ENCODE results near the gene DTX1. TPM values are rescaled to one million over a fixed set of nuclear protein-coding genes. Genes with fewer than 3 reads are reported as not detected.

DTX1 gene
- total RNA-seq, 4 donors from 2014 or later, result 2.4 to 8.6 (median 3.1) TPM

DNA sequence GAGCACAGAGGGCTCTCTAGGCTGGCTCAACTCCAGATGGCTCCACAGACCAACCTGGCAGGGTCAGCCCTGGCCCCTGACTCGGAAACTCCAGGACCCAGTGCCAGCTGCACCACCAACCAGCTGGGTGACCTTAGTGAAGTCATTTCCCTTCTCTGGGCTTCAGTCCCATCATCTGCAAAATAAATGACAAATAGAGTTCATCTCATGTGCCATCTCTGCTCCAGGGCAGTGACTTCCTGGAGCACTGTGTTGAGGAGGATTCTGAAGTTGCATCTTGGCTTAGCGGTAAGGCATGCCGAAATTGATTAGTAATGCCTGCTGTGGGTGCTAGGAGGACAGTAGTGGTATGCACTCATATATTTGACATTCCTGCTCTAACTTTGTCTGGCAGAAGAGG is 31.5 kb downstream of the DTX1 start:
- no peaks in the 10 kb centered on the region for H3K36me3 ChIP-seq
- no peaks in the 10 kb centered on the region for H3K4me1 ChIP-seq
- no peaks in the 10 kb centered on the region for H3K27me3 ChIP-seq
- no peaks in the 10 kb centered on the region for H3K9me3 ChIP-seq
- no peak overlapping the region for H3K27ac ChIP-seq
- TF ChIP-seq POLR2A (IDR thresholded peaks at IDR 0.05), result no peak
- TF ChIP-seq, protein P1, sequence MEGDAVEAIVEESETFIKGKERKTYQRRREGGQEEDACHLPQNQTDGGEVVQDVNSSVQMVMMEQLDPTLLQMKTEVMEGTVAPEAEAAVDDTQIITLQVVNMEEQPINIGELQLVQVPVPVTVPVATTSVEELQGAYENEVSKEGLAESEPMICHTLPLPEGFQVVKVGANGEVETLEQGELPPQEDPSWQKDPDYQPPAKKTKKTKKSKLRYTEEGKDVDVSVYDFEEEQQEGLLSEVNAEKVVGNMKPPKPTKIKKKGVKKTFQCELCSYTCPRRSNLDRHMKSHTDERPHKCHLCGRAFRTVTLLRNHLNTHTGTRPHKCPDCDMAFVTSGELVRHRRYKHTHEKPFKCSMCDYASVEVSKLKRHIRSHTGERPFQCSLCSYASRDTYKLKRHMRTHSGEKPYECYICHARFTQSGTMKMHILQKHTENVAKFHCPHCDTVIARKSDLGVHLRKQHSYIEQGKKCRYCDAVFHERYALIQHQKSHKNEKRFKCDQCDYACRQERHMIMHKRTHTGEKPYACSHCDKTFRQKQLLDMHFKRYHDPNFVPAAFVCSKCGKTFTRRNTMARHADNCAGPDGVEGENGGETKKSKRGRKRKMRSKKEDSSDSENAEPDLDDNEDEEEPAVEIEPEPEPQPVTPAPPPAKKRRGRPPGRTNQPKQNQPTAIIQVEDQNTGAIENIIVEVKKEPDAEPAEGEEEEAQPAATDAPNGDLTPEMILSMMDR (IDR thresholded peaks at IDR 0.05), result no peak
- no peak for DNase-seq
- H3K4me3 ChIP-seq, result no peak overlapping the region
- intact Hi-C loops (cut with DNase I; ENCODE audit: low total_unique reads), result no loop called here

DNA sequence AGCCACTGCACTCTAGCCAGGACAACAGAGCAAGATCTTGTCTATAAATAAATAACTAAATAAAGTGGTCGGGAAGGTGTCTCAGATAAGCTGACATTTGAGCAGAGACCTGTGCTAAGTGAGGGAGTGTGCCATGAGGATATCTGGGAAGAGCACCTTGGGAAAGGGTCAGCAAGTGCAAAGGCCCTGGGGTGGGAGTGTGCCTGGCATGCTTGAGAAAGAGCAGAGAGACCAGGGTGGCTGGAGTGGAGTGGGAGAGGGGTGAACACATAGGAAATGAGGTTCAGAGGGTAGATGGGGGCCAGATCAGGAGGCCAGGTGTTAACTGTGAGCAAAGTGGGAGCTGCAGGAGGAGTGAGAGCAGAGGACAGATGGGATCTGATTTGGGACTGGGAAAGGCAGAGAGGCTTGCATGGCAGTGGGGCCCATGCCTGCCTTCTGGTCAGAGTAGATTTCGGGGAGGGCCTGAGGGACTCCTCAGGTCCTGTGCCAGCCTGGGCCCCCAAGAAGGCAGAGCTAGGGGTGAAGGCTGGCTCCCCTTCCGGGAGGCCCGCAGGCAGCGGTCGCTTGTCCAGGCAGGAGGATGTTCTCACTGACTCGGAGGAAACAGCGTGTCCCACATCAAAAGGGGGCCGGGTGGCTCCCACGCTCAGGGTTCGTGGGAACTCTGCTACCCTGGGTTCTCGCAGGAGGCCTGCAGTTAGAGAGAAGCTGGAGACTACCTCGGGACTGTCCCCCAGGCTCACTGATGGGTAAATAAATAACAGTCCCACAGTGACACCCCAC is 32.6 kb downstream of the DTX1 start:
- TF ChIP-seq, protein P1 (IDR thresholded peaks at IDR 0.05), result no peak
- TF ChIP-seq POLR2A (IDR thresholded peaks at IDR 0.05), result no peak
- no peak for DNase-seq
- H3K27ac ChIP-seq, result no peak overlapping the region
- H3K4me1 ChIP-seq, result no peaks in the 10 kb centered on the region
- no peaks in the 10 kb centered on the region for H3K27me3 ChIP-seq
- H3K36me3 ChIP-seq, result no peaks in the 10 kb centered on the region
- no peak overlapping the region for H3K4me3 ChIP-seq
- intact Hi-C loops (cut with DNase I; ENCODE audit: low total_unique reads), result no loop called here
- no peaks in the 10 kb centered on the region for H3K9me3 ChIP-seq

DNA sequence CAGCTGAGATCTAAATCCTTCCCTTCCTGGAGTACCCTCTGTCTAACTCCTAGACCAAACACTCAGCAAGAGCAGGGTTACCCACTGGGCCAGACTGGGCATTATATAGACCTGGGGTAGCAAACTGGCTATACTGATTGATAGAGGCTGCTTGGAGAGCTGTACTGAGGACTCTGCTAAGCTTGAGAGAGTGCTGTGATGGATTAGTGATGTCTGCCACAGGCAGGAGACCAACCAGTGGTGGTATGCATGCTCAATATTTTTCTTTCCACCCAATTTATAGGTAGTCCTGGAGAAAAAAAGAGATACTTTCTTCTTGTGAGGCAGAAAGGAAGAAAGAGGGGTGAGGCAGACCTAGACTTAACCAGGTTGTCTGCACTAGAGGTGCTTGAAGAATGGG is 33.3 kb downstream of the DTX1 start:
- H3K4me3 ChIP-seq, result no peak overlapping the region
- no peak overlapping the region for H3K27ac ChIP-seq
- H3K9me3 ChIP-seq, result no peaks in the 10 kb centered on the region
- H3K4me1 ChIP-seq, result no peaks in the 10 kb centered on the region
- DNase-seq, result no peak
- TF ChIP-seq, protein P1 (IDR thresholded peaks at IDR 0.05), result no peak
- TF ChIP-seq POLR2A (IDR thresholded peaks at IDR 0.05), result no peak
- no peaks in the 10 kb centered on the region for H3K36me3 ChIP-seq
- intact Hi-C loops (cut with DNase I; ENCODE audit: low total_unique reads), result no loop called here
- H3K27me3 ChIP-seq, result no peaks in the 10 kb centered on the region

DNA sequence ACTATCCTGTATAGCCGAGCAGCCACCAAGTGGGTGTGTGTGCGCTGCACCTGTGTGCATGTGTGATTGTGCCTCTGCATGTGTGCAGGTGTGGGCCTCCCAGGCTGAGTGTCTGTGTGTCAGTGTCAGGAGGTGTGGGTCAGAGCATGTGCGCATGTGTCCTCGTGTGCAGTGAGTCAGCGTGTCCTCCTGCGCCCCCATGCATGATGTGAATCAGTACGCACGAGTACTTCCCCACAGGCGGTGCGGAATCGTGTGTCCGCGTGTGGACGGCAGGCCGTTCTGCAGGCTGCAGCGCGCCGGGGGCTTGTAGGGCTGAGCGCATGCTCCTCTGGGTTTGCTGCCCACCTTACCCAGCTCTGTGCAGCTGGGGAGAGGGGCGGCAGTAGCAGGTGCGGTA is 34.2 kb downstream of the DTX1 start:
- Histone ChIP-seq H3K9me3 (no peaks in the 10 kb centered on the region), H3K4me1 (no peaks in the 10 kb centered on the region), H3K27me3 (no peaks in the 10 kb centered on the region), H3K4me3 (no peak overlapping the region), H3K36me3 (no peaks in the 10 kb centered on the region), H3K27ac (no peak overlapping the region)
- no peak for DNase-seq
- intact Hi-C loops (cut with DNase I; ENCODE audit: low total_unique reads), result no loop called here
- no peak for TF ChIP-seq POLR2A (IDR thresholded peaks at IDR 0.05)
- TF ChIP-seq, protein P1 (IDR thresholded peaks at IDR 0.05), result no peak

DNA sequence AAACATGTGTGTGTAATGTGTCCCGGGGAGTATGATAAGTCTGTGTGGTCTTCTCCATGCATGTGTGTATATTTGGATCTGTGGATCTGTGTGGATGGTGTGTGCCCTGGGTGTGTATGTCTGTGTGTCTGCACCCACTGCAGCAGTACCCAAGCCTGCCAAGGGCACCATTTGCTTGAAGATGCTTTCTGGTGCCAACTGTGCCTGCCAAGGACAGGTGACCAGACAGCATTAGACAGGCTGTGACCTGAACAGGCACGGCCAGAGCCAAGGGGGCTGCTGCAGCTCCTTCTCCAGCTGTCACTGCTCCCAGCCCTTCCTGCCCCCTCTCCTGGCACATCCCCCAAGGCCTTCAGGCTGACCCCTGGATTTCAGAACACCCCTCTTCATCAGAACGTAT is 35.0 kb downstream of the DTX1 start:
- H3K9me3 ChIP-seq, result no peaks in the 10 kb centered on the region
- no peak for TF ChIP-seq POLR2A (IDR thresholded peaks at IDR 0.05)
- TF ChIP-seq, protein P1 (IDR thresholded peaks at IDR 0.05), result no peak
- H3K4me3 ChIP-seq, result no peak overlapping the region
- intact Hi-C loops (cut with DNase I; ENCODE audit: low total_unique reads), result no loop called here
- DNase-seq, result no peak
- no peaks in the 10 kb centered on the region for H3K27me3 ChIP-seq
- no peak overlapping the region for H3K27ac ChIP-seq
- no peaks in the 10 kb centered on the region for H3K4me1 ChIP-seq
- H3K36me3 ChIP-seq, result no peaks in the 10 kb centered on the region

Data from uterus (tissue), 4 donors.